GM19240 (cell line): ENCODE results near the gene MYL9.

Source experiments
- DNase-seq: peaks from one replicate; pipeline ENCODE4 v3.0.0; 2011; ENCODE audit warnings: low spot score; ENCODE audit not compliant: insufficient read length

MYL9 gene

DNA sequence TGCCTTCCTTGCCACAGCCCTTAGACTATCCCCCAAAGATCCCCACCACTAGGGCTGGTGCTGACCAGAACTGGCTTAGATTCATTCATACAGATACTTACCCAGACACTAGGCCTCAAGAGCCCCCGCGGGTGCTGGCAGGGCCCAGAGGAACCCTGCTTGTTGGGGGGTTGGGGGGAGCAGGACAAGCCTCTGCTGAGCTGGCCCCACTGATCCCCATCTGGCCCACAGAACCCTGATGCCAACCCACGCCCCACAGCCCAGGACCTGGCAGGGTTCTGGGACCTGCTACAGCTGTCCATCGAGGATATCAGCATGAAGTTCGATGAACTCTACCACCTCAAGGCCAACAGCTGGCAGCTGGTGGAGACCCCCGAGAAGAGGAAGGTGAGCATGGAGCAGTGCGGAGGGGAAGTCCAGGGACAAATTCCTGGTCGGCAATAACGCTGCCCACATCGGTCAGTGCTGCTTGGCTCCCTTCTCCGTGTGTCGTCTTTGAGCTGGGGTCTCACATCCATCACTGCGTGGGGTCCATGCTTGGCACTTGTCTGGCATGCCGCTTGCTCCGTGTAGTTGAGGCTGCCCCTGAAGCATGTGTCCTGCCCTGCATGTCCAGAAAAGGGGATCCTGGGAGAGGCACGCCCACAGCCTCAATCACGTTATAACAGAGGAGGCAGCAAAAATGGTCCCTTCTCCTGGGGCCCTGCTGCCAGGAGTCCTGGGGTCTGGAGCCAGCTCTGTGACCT, 15.5 kb upstream of the MYL9 start:
- no peak for DNase-seq

DNA sequence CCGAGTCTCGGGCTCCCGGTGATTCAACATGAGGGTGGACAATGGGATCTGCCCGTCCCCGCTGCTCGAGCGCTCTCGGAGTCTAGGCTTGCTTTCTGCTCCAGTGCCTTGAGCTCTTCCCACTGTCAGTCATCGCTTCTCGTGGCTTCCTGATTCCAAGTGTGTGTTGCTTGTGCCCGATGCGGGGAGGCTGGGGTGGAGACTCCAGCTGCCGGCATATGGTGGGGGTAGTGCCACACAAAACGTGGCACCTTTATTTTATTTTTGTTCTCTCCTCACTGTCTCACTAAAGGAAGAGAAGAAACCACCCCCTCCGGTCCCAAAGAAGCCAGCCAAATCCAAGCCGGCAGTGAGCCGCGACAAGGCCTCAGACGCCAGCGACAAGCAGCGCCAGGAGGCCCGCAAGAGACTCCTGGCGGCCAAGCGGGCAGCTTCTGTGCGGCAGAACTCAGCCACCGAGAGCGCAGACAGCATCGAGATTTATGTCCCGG, 14.8 kb upstream of the MYL9 start:
- no peak for DNase-seq

DNA sequence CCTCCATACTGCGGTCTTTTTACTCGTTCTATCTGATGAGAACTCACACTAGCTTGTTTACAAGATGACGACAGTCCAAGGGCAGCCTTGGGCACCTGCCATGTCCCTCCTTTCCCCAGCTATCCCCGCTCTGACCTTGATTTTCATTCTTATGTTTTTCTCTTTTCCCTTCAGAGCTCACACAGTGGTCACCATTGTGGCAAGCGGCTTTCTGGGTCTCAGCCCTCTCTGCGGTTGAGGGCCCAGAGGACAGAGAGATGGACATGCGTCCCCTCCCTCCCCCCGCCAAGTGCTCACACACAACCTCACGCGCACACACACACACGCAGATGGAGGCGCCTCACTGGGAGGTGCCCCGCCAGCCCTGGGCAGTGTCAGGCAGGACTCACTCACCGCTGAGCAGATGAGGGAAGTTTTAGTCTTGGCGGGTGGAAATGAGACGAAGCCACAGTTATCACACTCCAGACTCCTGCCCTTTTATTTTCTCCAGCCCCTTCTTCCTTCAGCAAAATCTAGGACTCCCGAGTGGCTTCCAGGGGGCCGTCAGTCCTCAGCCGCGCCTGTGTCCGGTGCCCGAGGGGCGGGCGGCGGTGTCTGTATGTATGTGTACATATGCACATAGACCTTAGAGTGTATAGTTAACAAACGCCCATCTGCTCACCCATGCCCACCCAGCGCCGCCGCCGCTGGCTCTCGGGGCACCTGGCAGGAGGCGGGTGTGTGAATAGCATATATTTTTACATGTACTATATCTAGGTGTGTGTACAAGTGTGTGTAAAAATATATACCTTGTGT, 13.8 kb upstream of the MYL9 start:
- DNase-seq: no peak

DNA sequence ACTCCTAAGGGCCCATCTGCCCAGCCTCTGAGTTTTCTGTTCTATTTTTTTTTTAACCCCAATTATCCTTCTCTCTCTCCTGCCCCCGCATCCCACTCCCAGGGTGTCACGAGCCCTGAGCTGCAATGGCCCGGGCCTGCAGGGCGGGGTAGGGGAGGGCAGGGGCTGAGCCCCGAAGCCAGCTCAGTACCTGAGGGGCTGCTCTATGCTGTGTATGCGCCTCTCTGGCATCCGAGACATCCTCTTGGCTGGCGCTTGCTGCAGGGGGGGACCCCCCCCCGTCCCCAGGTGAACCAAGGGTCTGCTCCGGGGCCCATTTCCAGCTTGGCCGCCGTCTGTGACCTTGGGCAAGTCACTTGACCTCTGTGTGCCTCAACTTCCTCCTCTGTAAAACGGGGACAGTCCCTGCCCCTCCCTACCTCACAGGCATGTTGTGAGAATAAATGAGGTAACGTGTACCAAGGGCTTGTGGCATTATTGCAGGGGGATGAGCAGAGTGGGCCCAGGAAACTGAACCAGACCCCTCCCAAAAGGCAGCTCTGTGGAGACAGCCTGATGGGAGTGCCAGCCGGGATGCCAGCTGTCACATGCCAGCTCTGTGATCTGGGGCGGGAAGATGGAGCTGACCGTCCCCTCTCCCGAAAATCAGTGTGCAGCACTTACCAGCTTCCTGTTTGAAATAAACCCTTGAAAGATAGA, 13.0 kb upstream of the MYL9 start:
- DNase-seq: no peak

- no peak for DNase-seq
Observed at GRCh38 chr20:36528875-36529417, 12.4 kb upstream of the MYL9 start.

- DNase-seq: no peak
Observed at GRCh38 chr20:36532388-36532787, 8.9 kb upstream of the MYL9 start.

DNA sequence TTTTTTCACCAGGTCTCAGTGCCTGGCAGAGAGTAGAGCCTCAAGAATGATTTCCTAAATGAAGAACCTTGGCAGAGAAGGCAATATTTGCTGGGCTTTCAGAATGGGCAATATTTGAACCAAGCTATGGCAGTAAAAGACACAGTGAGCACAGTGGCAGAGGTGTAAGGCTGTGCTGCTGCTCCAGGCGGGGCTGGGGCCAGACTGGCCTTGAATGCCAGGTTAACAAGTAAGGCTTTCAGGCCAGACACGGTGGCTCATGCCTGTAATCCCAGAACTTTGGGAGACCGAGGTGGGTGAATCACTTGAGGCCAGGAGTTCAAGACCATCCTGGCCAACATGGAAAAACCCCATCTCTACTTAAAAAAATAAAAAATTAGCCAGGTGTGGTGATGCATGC, 8.5 kb upstream of the MYL9 start:
- no peak for DNase-seq

GRCh38 chr20:36538026-36538722, 3.1 kb upstream of the MYL9 start:
- no peak for DNase-seq

GRCh38 chr20:36540551-36541211, 638 bp upstream of the MYL9 start:
- no peak for DNase-seq

DNA sequence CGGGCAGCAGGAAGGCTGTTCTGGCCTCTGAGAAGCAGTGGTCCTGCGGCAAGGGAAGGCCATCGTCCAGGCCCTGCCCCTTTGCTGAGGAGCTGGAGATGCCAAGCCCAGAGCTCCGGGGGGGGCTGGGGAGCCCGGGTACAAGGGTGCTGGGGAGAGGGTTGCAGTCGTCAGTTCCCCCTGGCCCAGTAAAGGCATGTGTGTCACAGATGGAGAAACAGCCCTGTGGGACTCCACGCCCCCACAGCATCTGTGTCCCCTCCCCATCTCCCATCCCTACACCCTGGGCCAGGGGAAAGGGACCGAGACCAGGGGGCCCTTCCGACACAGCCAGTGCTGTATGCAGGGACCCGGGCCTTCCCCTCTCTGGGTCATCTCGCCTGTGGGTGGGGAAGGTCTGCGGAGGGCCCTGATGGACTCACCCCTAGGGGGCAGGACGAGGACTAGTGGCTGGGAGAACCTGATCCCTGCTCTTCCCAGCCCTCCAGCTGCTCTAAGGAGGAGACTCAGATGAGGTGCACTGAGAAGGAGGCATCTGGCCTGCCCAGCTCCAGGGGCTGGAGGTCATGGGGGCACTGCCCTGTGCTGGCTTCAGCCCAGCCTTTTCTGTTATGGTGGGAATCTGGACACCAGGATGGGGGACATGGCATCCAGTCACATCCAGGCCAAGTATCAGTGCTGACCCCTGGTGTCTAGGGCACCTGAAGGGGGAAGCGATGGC, 609 bp downstream of the MYL9 start:
- DNase-seq: no peak

DNA sequence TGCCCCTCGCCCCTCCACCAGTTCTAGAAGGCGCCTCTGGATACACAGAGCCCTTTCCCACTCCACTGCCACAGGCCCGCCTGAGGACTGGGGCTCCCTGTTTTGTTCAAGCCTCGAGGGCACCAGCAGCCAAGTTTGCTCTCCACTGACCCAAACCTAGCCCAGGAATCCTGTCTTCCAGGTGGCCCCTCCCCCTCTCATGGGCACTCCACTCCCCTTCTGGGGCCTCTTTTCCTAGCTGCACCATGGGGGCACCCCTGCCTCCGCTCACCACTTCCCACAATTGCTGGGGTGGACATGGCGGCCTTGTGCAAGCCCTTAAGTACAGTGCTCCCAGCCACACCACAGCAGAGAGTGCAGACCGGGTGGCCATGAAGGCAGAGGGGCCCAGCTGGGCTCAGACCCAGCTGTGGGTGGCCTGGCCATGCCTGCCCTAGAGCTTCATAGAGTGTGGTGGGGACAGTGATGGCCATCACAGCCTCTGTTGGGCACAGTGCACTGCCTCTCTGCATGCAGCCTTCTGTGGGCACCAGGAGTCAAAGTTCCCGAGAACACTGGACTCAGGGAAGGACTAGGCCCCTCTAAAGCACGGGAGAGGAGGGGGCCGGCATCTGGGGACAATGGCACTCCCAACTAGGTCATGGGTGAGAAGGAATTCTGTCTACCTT, 1.3 kb downstream of the MYL9 start:
- no peak for DNase-seq

DNA sequence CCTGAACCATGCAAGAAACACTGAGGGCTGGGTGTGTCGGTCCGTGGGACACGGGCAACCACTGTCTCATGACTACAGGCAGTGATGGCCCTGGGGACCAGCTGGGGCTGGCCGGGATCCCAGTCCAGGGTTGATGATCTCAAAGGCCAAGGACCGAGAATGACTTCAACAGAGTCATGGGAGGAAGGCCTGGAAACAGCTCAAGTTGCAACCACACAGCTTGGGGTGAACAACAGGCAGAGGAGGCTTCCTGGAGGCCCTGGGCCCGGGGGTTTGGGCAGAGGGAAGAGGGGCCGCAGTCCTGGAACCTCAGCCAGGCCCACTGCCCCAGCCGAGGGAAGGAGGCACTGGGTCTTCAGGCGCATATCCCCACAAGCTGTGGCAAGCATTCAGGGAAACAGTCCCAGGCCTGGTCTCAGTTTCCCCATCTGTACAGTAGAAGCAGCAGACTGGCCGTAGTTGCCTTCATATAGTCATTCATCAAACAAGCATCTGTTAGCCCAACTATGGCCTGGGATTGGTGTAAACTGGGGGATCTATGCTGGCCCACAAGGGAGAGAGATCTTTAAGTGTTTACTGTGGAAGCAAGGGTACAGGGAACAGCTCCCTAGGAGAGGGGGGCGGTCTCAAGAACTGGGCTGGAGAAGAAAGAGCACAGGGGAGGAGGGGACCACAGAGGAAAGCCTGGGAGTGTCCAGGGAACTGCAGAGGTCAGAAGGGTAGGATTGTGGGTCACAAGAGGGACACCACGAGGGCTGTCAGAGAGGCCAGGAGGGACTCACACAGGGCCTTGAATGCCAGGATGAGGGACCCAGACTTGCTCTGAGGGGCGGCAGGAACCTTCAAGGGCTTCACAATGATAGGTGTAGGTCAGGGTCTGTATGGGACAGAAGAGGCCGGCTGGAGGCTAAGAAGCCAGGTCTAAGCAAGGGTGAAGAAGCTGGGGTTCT, 2.1 kb downstream of the MYL9 start:
- no peak for DNase-seq

GRCh38 chr20:36544134-36545018, 3.1 kb downstream of the MYL9 start:
- no peak for DNase-seq

- DNase-seq: no peak
Observed at GRCh38 chr20:36546111-36546736, 4.9 kb downstream of the MYL9 start.

GRCh38 chr20:36547186-36548005, 6.1 kb downstream of the MYL9 start:
- DNase-seq: no peak

GRCh38 chr20:36548006-36548315, 6.6 kb downstream of the MYL9 start:
- no peak for DNase-seq
